Liver (tissue), 3 donors: ENCODE data around the gene CTSF.

Source experiments
- EGR1 ChIP-seq, 2 donors: IDR thresholded peaks; 2 replicates each; pipeline ENCODE4 v1.6.1; 2016 to 2018; ENCODE audit warnings: antibody characterized with exemption in 2 of 2, low read depth in 2 of 2
- FOXA1 ChIP-seq: IDR thresholded peaks from 2 replicates; pipeline ENCODE4 v1.6.1; 2016; ENCODE audit warnings: antibody characterized with exemption
- GABPA ChIP-seq, 2 donors: IDR thresholded peaks in 1 of 2; conservative IDR thresholded peaks in 1 of 2; 2 replicates each; pipeline ENCODE4 v1.6.1; 2016; ENCODE audit warnings: antibody characterized with exemption in 2 of 2, mild to moderate bottlenecking in 1 of 2, moderate library complexity in 1 of 2
- HNF4G ChIP-seq: IDR thresholded peaks from 2 replicates; pipeline ENCODE4 v1.6.1; 2016; ENCODE audit warnings: antibody characterized with exemption
- MAX ChIP-seq: IDR thresholded peaks from 2 replicates; pipeline ENCODE4 v1.6.1; 2016; ENCODE audit warnings: antibody characterized with exemption
- RAD21 ChIP-seq, 2 donors: IDR thresholded peaks; 2 replicates each; pipeline ENCODE4 v1.6.1; 2016; ENCODE audit warnings: antibody characterized with exemption in 2 of 2, mild to moderate bottlenecking in 2 of 2
- REST ChIP-seq: IDR thresholded peaks from 2 replicates; pipeline ENCODE4 v1.6.1; 2016; ENCODE audit warnings: antibody characterized with exemption, mild to moderate bottlenecking
- RXRA ChIP-seq, 2 donors: IDR thresholded peaks; 2 replicates each; pipeline ENCODE4 v1.6.1; 2017 to 2018; ENCODE audit warnings: antibody characterized with exemption in 2 of 2, mild to moderate bottlenecking in 1 of 2
- TAF1 ChIP-seq: conservative IDR thresholded peaks from 2 replicates; pipeline ENCODE4 v1.6.1; 2016; ENCODE audit warnings: antibody characterized with exemption, mild to moderate bottlenecking
- YY1 ChIP-seq: IDR thresholded peaks from 2 replicates; pipeline ENCODE4 v1.6.1; 2016; ENCODE audit warnings: antibody characterized with exemption, mild to moderate bottlenecking
- TF ChIP-seq, protein P1 (sequence below): IDR thresholded peaks from 2 replicates; pipeline ENCODE4 v1.6.1; 2016; ENCODE audit warnings: antibody characterized with exemption
- TF ChIP-seq, protein P2 (sequence below): fragments of 150-350 bp; IDR thresholded peaks from 2 replicates; pipeline ENCODE4 v1.5.1; 2017; ENCODE audit warnings: improper control_type of control experiment, low read depth, low read length; ENCODE audit not compliant: missing input control
- TF ChIP-seq, protein P3 (sequence below): IDR thresholded peaks from 2 replicates; pipeline ENCODE4 v1.6.1; 2016; ENCODE audit warnings: antibody characterized with exemption
- donor health status: healthy.
- donor health status: healthy.

- TF ChIP-seq, protein P1, sequence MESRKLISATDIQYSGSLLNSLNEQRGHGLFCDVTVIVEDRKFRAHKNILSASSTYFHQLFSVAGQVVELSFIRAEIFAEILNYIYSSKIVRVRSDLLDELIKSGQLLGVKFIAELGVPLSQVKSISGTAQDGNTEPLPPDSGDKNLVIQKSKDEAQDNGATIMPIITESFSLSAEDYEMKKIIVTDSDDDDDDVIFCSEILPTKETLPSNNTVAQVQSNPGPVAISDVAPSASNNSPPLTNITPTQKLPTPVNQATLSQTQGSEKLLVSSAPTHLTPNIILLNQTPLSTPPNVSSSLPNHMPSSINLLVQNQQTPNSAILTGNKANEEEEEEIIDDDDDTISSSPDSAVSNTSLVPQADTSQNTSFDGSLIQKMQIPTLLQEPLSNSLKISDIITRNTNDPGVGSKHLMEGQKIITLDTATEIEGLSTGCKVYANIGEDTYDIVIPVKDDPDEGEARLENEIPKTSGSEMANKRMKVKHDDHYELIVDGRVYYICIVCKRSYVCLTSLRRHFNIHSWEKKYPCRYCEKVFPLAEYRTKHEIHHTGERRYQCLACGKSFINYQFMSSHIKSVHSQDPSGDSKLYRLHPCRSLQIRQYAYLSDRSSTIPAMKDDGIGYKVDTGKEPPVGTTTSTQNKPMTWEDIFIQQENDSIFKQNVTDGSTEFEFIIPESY: no peak
- TF ChIP-seq, protein P2, sequence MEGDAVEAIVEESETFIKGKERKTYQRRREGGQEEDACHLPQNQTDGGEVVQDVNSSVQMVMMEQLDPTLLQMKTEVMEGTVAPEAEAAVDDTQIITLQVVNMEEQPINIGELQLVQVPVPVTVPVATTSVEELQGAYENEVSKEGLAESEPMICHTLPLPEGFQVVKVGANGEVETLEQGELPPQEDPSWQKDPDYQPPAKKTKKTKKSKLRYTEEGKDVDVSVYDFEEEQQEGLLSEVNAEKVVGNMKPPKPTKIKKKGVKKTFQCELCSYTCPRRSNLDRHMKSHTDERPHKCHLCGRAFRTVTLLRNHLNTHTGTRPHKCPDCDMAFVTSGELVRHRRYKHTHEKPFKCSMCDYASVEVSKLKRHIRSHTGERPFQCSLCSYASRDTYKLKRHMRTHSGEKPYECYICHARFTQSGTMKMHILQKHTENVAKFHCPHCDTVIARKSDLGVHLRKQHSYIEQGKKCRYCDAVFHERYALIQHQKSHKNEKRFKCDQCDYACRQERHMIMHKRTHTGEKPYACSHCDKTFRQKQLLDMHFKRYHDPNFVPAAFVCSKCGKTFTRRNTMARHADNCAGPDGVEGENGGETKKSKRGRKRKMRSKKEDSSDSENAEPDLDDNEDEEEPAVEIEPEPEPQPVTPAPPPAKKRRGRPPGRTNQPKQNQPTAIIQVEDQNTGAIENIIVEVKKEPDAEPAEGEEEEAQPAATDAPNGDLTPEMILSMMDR: no peak
- TF ChIP-seq TAF1: no peak
- TF ChIP-seq EGR1 (IDR thresholded peaks at IDR 0.05; ENCODE audit: low read depth in 2 of 2): no peak
- TF ChIP-seq FOXA1: no peak
- no peak for TF ChIP-seq RAD21 (IDR thresholded peaks at IDR 0.05)
- TF ChIP-seq RXRA (IDR thresholded peaks at IDR 0.05): no peak
- no peak for TF ChIP-seq MAX
- no peak for TF ChIP-seq REST
- TF ChIP-seq YY1: no peak
- no peak for TF ChIP-seq GABPA (IDR thresholded peaks at IDR 0.05 in 1 of 2, conservative IDR thresholded peaks at IDR 0.05 in 1 of 2)
- TF ChIP-seq HNF4G: no peak
- TF ChIP-seq, protein P3, sequence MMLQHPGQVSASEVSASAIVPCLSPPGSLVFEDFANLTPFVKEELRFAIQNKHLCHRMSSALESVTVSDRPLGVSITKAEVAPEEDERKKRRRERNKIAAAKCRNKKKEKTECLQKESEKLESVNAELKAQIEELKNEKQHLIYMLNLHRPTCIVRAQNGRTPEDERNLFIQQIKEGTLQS: no peak
These were observed 36.6 kb downstream of the CTSF start for GRCh38 chr11:66531841-66532240.
